NCI-H2029 (cell line): ENCODE measurements around the gene ERP44.
"Not testable (repeated sequence)": the region's sequence is repeated elsewhere in the genome, so short reads cannot be mapped to it uniquely, and the experiment has no call there.

Source experiments
- DNase-seq: peaks from one replicate; lab custom pipeline; 2025; lab: John Stamatoyannopoulos, UW

Gene ERP44

GRCh38 chr9:100011062-100011681 is 87.6 kb downstream of the ERP44 start:
- peak; percentile 16 for DNase-seq

DNA sequence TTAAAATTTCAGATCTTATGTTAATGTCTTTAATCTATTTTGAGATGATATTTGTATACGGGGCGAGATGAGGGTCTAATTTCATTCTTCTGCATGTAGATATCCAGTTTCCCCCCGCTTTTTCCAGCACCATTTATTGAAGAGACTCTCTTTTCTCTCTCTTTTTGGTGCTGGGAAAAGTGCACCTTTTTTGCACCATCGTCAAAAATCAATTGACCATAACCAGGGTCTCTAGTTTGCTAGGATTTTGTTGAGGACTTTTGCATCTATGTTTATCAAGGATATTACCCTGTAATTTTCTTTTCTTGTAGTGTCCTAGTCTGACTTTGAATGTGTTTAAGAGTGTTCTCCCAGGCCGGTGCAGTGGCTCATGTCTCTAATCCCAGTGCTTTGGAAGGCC is 99.0 kb downstream of the ERP44 start:
- DNase-seq, result no peak

GRCh38 chr9:99998866-99999265 is 99.9 kb downstream of the ERP44 start:
- DNase-seq, result no peak

DNA sequence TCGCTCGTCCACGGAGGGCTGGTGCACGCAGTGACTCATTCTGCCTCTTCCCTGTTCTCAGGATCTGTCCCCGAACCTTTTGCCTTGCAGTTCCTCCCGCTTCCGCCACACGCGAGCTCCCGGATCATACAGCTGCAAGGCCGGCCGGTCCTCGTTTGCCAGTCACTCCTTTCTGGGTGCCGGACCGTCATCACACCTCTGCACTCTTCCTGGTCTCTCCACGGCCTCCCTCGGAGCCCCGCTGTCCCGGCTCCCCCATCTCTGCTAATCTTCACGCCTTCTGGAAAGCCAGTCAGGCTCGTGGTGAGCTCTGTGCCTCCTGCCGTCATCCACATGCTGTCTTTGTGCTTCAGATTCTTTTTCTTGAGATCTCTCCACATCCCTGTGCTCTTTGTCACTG is 100.5 kb downstream of the ERP44 start:
- no peak for DNase-seq

DNA sequence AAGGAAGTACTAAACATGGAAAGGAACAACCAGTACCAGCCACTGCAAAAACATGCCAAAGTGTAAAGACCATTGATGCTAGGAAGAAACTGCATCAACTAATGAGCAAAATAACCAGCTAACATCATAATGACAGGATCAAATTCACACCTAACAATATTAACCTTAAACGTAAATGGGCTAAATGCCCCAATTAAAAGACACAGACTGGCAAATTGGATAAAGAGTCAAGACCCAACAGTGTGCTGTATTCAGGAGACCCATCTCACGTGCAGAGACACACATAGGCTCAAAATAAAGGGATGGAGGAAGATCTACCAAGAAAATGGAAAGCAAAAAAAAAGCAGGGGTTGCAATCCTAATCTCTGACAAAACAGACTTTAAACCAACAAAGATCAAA is 108.3 kb downstream of the ERP44 start:
- DNase-seq, result not testable (repeated sequence)

DNA sequence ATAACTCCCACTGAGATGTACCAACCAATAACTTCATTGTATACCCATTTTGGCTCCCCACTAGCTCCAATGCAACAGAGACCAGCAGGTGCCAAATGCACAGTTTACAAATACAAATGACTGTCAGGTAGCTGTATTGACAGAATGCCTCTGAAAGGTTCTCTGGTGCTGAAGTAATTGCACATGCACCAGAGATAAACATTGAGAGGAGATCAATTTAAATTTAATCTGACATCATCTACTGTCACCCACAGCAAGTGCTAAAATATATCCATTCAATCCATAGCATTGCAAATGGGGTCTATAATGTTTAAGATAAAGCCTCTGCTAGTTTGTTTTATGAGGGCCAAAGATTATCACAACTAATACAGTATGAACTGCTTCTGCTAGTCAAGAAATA is 112.2 kb downstream of the ERP44 start:
- no peak for DNase-seq

- no peak for DNase-seq
These were observed 118.2 kb downstream of the ERP44 start for GRCh38 chr9:99980598-99980997.

DNA sequence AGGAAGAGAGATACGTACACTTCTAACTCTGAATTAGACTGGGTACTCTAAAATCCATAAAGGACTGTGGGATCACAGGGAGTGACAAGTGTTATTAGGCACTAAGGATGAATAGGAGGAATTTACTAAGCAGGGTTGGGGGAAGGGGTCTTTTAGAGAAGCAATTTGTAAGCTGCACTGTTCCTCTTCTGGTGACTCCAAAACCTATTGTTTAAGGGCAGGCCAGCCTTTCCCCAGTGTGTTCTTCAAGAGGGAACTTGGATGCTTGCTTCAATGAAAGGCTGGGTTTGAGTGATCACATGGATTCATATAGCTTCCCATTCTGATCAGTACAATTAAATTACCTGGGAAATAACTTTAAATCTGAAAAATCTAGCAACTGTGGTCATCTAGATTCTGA is 120.6 kb downstream of the ERP44 start:
- no peak for DNase-seq

GRCh38 chr9:99977033-99977792 is 121.6 kb downstream of the ERP44 start:
- no peak for DNase-seq

DNA sequence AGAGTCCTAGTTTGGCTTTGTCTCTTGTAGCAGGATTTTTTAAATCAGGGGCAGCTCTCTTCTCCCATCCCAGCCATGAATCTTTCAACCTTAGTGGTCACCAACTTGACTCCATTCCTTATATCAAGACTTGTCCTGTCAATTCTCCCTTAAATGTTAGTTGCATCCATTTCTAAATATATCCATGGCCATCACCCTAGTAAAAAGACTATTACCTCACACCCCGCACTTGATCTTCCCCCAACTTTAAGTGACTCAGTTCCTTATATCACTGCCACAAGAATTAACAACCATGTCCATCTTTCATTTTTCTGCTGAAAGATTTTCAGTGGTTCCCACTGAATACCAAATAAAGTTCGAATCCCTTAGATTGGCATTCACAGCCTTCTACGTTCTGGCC is 125.3 kb downstream of the ERP44 start:
- no peak for DNase-seq

- DNase-seq, result no peak
These were observed 127.4 kb downstream of the ERP44 start for GRCh38 chr9:99971410-99971809.

DNA sequence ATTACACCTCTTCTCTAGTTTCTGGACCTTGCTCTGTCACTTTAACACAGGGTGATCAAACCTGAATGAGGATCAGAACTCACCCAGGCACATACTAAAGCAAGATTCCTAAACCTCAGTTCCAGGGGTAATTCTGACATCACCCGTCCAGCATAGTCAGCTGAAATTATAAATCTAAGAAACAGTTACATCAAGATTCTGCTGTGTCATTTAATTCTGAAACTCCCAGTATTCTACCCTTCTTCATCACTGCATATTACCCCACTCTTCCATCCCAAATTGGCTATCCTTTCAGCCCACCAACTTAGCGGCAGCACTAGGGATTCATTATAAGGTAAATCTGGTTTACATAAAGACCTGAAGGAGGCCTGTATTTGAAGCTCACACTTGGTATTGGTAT is 128.3 kb downstream of the ERP44 start:
- DNase-seq, result no peak

DNA sequence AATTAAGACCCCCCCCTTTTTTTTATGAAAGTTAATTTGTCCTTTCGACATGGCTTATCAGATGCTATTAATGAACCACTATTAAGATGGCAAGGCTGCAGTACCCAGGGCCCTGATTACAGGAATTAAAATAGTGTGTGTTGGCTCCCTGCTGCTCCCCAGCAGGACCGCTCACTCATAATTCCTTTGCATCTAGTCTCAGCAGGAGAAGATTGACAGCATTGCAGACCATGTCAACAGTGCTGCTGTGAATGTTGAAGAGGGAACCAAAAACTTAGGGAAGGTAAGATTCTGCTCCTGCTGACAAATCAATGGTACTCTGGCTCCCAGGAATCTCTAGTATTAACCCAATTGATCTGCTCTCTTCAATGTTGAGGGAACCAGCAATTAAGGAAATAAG is 131.3 kb downstream of the ERP44 start:
- no peak for DNase-seq

GRCh38 chr9:99966716-99967115 is 132.1 kb downstream of the ERP44 start:
- no peak for DNase-seq

DNA sequence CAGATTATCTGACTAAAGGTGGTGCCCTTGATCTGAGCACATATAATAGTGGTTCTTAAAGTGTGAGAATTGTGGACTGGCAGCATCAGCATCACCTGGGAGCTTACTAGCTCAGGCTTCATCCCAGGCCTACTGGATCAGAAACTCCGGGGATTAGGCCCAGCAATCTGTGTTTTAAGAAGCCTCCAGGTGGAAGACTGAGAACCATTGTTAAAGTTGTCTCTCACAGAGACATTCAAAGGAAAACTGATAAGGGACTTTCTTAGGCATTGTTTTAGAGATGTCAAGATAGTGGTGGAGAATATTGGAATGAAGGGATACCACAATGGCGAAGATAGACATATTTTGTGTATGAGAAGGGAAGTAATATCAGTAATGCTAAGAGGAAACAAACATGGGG is 132.8 kb downstream of the ERP44 start:
- DNase-seq, result no peak

- no peak for DNase-seq
These were observed 134.5 kb downstream of the ERP44 start for GRCh38 chr9:99964336-99964735.

- no peak for DNase-seq
These were observed 136.0 kb downstream of the ERP44 start for GRCh38 chr9:99962680-99963261.

DNA sequence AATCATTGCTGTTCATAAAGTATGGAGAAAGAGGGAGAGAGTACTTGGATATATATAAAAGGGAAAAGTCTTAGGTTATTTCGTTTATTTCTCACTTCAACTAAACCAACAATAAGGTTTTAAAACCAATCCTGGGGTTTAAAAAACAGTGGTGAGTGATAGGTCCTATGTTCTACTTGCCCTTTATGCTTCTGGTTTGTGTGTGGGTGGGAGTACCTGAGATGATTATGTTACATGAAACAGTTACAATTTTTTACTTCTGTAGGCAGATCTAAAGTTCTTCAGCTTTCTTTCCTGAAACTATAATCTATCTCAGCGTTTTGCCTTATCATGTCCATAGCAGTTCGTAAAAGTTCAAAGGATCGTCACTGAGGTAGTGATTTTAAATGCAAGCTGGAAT is 143.2 kb downstream of the ERP44 start:
- DNase-seq, result no peak

- DNase-seq, result no peak
These were observed 144.0 kb downstream of the ERP44 start for GRCh38 chr9:99954819-99955218.

- DNase-seq, result no peak
These were observed 144.8 kb downstream of the ERP44 start for GRCh38 chr9:99953861-99954507.

GRCh38 chr9:99948896-99949295 is 149.9 kb downstream of the ERP44 start:
- peak; percentile 73 for DNase-seq

DNA sequence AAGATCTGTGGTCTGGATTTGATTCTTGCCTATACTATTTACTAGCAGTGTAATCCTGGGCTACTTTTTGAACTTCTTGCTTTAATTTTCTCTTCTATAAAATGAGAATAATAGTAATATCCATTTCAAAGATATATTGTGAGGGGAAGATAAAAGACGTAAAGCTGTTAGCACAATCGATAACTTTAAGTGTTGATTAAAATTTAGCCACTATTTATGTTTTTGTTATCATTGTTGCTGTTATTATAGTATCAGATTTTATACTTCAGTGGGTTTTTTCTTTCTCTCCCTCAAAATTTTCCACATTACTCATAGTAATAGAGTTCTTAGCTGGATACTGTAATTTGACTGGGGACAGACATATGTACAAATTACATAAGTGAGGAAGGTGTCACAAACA is 150.3 kb downstream of the ERP44 start:
- no peak for DNase-seq

- DNase-seq, result no peak
These were observed 151.4 kb downstream of the ERP44 start for GRCh38 chr9:99947395-99947794.
